ENCODE results near the gene TSEN54.

The TSEN54 gene

GRCh38 chr17:75530837-75531720, 14.8 kb downstream of the TSEN54 start:
- Mint-ChIP-seq H3K4me3 (no peak overlapping the region), H3K9me3 (ENCODE audit: low read depth) (no peaks in the 10 kb centered on the region), H3K27ac (no peak overlapping the region), H3K27me3 (no peaks in the 10 kb centered on the region), H3K36me3 (no peaks in the 10 kb centered on the region), H3K4me1 (ENCODE audit: low read depth) (peaks cover 26% of the 10 kb centered on the region)

- no peaks in the 10 kb centered on the region for H3K27me3 Mint-ChIP-seq
- H3K36me3 Mint-ChIP-seq, result no peaks in the 10 kb centered on the region
- no peak overlapping the region for H3K27ac Mint-ChIP-seq
- peaks cover 23% of the 10 kb centered on the region for H3K4me1 Mint-ChIP-seq (ENCODE audit: low read depth)
- no peaks in the 10 kb centered on the region for H3K9me3 Mint-ChIP-seq (ENCODE audit: low read depth)
- no peak overlapping the region for H3K4me3 Mint-ChIP-seq
These were observed 15.4 kb downstream of the TSEN54 start for GRCh38 chr17:75531721-75532072.

DNA sequence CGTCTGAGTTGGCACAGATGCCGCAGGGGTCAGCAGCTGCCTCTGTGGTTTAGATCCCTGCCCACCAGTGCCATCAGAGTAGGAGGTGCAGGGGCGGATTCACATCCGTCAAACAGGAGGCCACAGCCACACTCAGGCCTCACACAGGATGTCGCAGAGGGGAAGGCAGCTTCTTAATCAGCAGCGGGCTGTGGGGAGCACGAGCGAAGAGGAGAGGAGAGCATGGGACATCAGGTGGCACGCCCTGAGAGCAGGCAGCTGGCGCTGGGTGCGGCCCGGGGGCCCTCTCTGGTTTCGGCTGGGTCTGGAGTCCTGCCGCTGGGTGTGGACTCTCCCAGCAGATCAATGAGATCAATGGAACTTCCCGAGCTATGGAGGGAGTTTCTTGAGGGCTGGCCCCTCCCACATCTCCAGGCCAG, 18.8 kb downstream of the TSEN54 start:
- Mint-ChIP-seq H3K9me3 (ENCODE audit: low read depth) (no peaks in the 10 kb centered on the region), H3K4me3 (peak overlapping the region; percentile 54), H3K4me1 (ENCODE audit: low read depth) (peaks cover 22% of the 10 kb centered on the region), H3K27me3 (no peaks in the 10 kb centered on the region), H3K36me3 (no peaks in the 10 kb centered on the region), H3K27ac (peak overlapping the region; percentile 90)

GRCh38 chr17:75535871-75536270, 19.5 kb downstream of the TSEN54 start:
- Mint-ChIP-seq H3K4me3 (no peak overlapping the region), H3K9me3 (ENCODE audit: low read depth) (no peaks in the 10 kb centered on the region)

DNA sequence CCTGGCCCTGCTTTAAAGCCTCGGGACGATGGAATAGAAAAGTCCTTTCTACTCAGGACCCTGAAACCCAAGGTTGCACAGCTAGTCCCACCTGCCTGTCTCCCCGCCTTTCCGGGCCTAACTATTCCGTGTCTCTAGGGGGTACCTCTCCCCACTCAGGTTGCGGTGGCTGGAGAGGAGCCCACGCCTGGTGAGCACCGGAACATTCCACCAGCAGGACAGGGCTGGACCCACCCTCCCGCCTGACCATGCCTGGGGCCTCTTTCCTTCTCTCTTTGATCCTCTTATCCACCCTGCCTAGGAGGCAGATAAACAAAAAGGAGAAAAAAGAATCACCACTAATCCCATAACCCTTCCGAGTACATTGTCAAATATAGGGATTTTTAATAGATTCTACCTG, 20.0 kb downstream of the TSEN54 start:
- Mint-ChIP-seq H3K4me3 (no peak overlapping the region), H3K36me3 (no peaks in the 10 kb centered on the region), H3K9me3 (ENCODE audit: low read depth) (no peaks in the 10 kb centered on the region), H3K4me1 (ENCODE audit: low read depth) (peaks cover 22% of the 10 kb centered on the region), H3K27ac (no peak overlapping the region), H3K27me3 (no peaks in the 10 kb centered on the region)

More at GRCh38 chr17:75535871-75536270, 19.5 kb downstream of the TSEN54 start:
- no peak overlapping the region for H3K27ac Mint-ChIP-seq
- H3K36me3 Mint-ChIP-seq, result no peaks in the 10 kb centered on the region
- H3K4me1 Mint-ChIP-seq (ENCODE audit: low read depth), result peaks cover 22% of the 10 kb centered on the region
- no peaks in the 10 kb centered on the region for H3K27me3 Mint-ChIP-seq

GRCh38 chr17:75539967-75540729, 23.8 kb downstream of the TSEN54 start:
- Mint-ChIP-seq H3K9me3 (ENCODE audit: low read depth) (no peaks in the 10 kb centered on the region), H3K4me3 (no peak overlapping the region), H3K27me3 (no peaks in the 10 kb centered on the region), H3K27ac (no peak overlapping the region), H3K36me3 (no peaks in the 10 kb centered on the region), H3K4me1 (ENCODE audit: low read depth) (peaks cover 9% of the 10 kb centered on the region)

DNA sequence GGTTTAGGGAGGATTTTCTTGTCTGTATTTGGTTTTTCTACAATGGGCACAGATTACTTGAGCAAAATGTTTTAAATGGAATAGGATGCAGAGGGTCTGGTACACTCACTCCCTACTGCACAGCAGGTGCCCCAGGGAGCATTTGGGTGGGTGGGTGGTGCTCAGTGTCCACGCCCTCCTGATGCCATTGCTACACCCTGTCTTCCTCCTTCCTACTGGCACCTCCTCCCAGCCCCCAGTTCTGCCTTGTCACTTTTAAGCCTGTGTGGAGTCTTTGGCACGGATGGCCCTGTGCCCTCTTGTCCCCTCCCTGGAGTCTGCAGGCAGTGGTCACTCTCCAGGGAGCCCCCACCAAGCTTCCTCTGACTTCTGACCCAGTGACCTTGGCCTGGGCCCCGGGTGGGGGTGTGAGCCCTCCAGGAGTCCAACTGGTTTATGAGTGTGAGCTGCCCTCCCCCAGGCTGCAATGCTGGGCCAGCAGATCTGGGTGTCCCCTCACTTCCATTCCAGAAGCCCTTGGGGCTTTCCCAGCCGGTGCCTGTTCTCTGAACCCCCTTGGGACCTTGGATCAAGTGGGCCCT, 24.7 kb downstream of the TSEN54 start:
- no peaks in the 10 kb centered on the region for H3K36me3 Mint-ChIP-seq
- no peak overlapping the region for H3K4me3 Mint-ChIP-seq
- H3K27ac Mint-ChIP-seq, result no peak overlapping the region
- H3K9me3 Mint-ChIP-seq (ENCODE audit: low read depth), result no peaks in the 10 kb centered on the region
- peaks cover 3% of the 10 kb centered on the region for H3K4me1 Mint-ChIP-seq (ENCODE audit: low read depth)
- H3K27me3 Mint-ChIP-seq, result no peaks in the 10 kb centered on the region

- H3K9me3 Mint-ChIP-seq (ENCODE audit: low read depth), result no peaks in the 10 kb centered on the region
- H3K4me1 Mint-ChIP-seq (ENCODE audit: low read depth), result no peaks in the 10 kb centered on the region
- no peaks in the 10 kb centered on the region for H3K27me3 Mint-ChIP-seq
- no peaks in the 10 kb centered on the region for H3K36me3 Mint-ChIP-seq
- no peak overlapping the region for H3K4me3 Mint-ChIP-seq
- H3K27ac Mint-ChIP-seq, result no peak overlapping the region
These were observed 25.9 kb downstream of the TSEN54 start for GRCh38 chr17:75542229-75542628.

DNA sequence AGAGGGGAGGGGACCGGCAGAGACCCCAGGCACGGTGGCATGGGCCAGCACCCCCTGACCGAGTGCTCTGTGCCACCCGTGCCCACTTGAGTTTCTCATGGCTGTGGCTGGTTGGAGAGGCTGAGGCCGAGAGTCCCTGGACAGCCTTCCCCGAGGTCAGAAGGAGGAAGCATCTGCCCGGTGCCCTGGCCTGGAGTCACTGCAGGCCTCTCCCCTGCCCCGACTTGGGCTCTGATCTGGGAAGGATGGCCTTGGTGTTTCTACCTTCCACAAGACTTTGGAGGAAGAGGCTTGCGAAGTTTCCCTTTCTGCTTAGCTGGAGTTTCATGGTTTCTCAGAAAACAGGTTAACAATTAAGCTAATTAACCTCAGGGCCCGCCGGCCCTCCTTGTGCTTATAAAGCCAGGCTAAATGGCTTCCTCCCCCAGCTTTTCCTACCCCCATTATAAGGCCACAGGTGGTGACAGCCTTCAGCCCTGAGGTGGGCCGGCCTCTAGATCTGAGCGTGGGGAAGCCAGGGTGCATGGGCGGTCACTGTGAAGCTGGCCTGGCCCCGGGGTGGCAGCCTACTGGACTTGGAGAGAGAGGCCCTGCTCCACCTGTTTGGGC, 26.5 kb downstream of the TSEN54 start:
- Mint-ChIP-seq H3K27ac (no peak overlapping the region), H3K4me1 (ENCODE audit: low read depth) (no peaks in the 10 kb centered on the region), H3K27me3 (no peaks in the 10 kb centered on the region), H3K4me3 (no peak overlapping the region), H3K36me3 (no peaks in the 10 kb centered on the region), H3K9me3 (ENCODE audit: low read depth) (no peaks in the 10 kb centered on the region)

- H3K27me3 Mint-ChIP-seq, result no peaks in the 10 kb centered on the region
- H3K9me3 Mint-ChIP-seq (ENCODE audit: low read depth), result no peaks in the 10 kb centered on the region
- H3K4me1 Mint-ChIP-seq (ENCODE audit: low read depth), result no peaks in the 10 kb centered on the region
- H3K27ac Mint-ChIP-seq, result no peak overlapping the region
- no peaks in the 10 kb centered on the region for H3K36me3 Mint-ChIP-seq
- H3K4me3 Mint-ChIP-seq, result no peak overlapping the region
These were observed 27.9 kb downstream of the TSEN54 start for GRCh38 chr17:75544250-75544649.

GRCh38 chr17:75546181-75546580, 29.9 kb downstream of the TSEN54 start:
- Mint-ChIP-seq H3K4me3 (no peak overlapping the region), H3K27ac (no peak overlapping the region), H3K36me3 (no peaks in the 10 kb centered on the region), H3K27me3 (no peaks in the 10 kb centered on the region), H3K9me3 (ENCODE audit: low read depth) (no peaks in the 10 kb centered on the region), H3K4me1 (ENCODE audit: low read depth) (no peaks in the 10 kb centered on the region)

- no peaks in the 10 kb centered on the region for H3K4me1 Mint-ChIP-seq (ENCODE audit: low read depth)
- no peaks in the 10 kb centered on the region for H3K36me3 Mint-ChIP-seq
- H3K27ac Mint-ChIP-seq, result no peak overlapping the region
- H3K27me3 Mint-ChIP-seq, result no peaks in the 10 kb centered on the region
- no peaks in the 10 kb centered on the region for H3K9me3 Mint-ChIP-seq (ENCODE audit: low read depth)
- H3K4me3 Mint-ChIP-seq, result no peak overlapping the region
These were observed 30.8 kb downstream of the TSEN54 start for GRCh38 chr17:75547091-75547490.

DNA sequence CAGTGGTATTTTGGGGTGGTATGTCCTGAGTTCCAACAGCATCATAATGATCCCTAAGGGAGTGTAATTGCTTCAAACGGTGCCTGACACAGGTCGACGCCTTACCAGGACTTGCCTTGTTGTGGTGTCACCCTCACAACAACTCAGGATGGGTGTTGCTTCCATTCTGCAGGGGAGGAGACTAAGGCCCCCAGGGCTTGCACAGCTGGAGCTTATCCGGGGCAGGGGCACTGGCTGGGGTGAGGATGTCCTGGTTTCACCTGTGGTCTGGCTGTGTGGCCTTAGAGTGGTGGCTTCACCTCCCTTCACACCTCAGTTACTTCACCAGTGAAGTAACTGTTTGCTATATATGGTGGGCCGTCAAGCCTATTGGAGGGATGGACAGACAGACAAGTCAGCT, 32.5 kb downstream of the TSEN54 start:
- H3K4me1 Mint-ChIP-seq (ENCODE audit: low read depth), result no peaks in the 10 kb centered on the region
- no peak overlapping the region for H3K4me3 Mint-ChIP-seq
- no peaks in the 10 kb centered on the region for H3K36me3 Mint-ChIP-seq
- no peaks in the 10 kb centered on the region for H3K9me3 Mint-ChIP-seq (ENCODE audit: low read depth)
- H3K27me3 Mint-ChIP-seq, result no peaks in the 10 kb centered on the region
- H3K27ac Mint-ChIP-seq, result no peak overlapping the region

GRCh38 chr17:75549246-75550138, 33.2 kb downstream of the TSEN54 start:
- H3K27ac Mint-ChIP-seq, result no peak overlapping the region

More at GRCh38 chr17:75549246-75550138, 33.2 kb downstream of the TSEN54 start:
- no peaks in the 10 kb centered on the region for H3K27me3 Mint-ChIP-seq
- H3K4me1 Mint-ChIP-seq (ENCODE audit: low read depth), result no peaks in the 10 kb centered on the region
- H3K36me3 Mint-ChIP-seq, result no peaks in the 10 kb centered on the region
- H3K4me3 Mint-ChIP-seq, result no peak overlapping the region
- H3K9me3 Mint-ChIP-seq (ENCODE audit: low read depth), result no peaks in the 10 kb centered on the region

Data from activated naive CD8-positive, alpha-beta T cell (primary cell).